ENCODE results near the gene RPL19.

The RPL19 gene

DNA sequence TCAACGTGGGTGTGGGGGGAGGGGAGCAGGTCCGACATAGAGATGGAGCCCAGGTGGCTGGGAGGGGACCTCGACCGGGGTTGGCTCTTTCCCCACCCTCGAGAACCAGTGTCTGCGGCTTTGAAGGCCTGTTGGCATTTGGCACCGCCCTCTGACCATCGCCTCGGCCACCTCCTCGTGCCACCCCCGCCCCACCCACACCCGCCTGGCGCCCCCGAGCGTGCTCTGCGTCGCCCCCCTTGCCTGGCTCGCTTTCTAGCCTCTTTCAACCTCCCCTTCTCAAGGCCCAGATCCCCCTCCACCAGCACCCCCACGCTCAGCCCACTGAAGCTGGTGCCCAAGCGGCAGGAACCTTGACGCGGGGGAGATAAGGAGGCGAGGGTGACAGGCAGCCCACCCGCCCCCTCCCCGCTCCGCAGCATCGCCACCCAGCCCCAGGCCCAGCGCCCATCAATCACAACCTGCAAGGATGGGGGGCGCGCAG, 3.2 kb upstream of the RPL19 start:
- DNase-seq (ENCODE audit: low read depth in 2 of 2, low spot score in 1 of 2): no peak

DNA sequence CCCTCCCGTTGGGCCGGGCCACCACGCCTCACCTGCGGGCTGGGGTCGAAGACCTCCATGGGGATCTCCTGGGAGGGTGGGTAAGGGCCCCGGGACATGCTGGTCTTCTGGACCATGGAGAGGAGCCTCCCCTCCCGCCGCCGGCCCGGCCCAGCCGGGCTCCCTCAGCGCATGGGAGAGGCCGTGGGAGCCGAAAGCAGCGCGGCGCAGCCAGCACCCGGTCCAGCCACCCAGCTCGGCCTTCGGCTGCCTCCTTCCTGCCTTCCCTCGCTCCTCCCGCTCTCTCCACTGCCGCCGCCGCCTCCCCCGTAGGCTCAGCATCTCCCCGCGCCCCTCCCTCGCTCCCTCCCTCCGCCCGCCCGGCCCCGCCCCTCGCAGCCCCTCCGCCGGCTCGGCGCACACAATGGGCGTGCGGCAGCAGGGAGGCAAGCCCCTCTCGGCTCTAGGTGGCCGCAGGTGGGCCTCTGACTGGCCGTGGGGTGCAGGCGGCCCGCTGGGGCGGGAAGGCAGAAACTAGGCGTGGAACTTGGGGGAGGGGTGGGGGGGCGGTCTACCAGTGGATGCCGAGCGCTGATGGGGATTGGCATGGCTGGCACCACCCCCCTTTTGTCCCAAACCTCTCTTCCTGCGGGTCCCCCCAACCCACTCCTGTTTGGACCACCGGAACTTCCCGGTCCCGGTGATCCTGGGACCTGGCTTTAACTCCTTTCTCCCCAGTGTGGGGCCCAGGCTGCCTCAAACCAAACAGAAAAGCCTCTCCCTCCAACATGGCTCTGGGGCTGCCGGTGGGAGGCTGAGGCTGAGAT, 2.5 kb upstream of the RPL19 start, which contains the start of gene CACNB1:
Gene CACNB1 (minus strand): TSS at position 290 of the 806 bp plus-strand sequence. CDS start 174 bp downstream, at position 116.
- peak in 1 of 2 donors; percentile 46 for DNase-seq (ENCODE audit: low read depth in 2 of 2, low spot score in 1 of 2)

DNA sequence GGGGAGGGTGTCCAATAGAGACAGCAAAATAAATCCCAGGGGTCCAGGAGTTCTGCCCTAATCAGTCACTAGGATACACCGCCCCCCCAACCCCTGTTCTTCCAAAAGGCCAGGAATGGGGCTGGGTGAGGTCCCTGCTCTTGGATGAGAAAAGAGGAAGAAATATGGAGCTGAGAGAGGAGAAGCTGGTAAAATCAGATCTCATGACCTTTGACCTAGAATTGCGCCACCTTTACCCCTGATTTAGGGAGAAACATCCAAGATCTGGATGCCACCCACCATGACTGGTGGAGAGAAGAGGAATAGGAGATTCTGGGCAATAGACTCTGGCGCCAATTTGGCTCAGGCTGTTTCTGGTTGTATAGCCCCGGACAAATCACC, 1.9 kb upstream of the RPL19 start:
- DNase-seq (ENCODE audit: low read depth in 2 of 2, low spot score in 1 of 2): no peak

DNA sequence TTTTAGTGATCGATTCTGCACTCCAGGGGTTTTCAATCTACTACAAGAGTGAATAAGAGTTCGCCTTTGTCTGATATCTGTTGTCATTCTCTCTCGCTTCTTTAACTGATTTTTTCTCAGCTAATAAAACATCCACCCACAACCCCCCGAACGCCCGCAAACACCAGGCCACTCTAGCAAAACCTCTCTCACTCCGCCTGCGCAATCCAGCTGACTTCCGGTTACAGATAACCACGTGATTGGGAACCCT, 338 bp upstream of the RPL19 start:
- DNase-seq (ENCODE audit: low read depth in 2 of 2, low spot score in 1 of 2): peak; percentile 78 to 79

DNA sequence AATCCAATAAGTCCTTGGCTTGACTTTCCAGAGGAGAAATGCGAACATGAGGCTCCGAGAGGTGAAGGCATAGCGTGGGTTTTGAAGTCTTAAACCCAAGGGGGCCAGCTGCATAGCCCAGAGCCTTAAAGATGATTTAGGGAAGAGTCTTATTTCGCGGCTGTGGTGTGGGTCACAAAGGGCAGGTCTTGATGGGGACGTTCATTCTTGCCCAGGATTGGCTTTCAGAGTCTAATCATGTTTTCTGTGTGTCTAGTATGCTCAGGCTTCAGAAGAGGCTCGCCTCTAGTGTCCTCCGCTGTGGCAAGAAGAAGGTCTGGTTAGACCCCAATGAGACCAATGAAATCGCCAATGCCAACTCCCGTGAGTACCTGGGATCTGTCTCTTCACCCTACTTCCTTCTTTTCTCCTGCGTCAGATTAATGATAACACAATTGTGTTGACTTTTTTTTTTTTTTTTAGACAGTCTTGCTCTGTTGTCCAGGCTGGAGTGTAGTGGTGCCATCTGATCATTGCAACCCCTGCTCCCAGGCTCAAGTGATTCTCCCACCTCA, 951 bp downstream of the RPL19 start:
- no peak for DNase-seq (ENCODE audit: low read depth in 2 of 2, low spot score in 1 of 2)

DNA sequence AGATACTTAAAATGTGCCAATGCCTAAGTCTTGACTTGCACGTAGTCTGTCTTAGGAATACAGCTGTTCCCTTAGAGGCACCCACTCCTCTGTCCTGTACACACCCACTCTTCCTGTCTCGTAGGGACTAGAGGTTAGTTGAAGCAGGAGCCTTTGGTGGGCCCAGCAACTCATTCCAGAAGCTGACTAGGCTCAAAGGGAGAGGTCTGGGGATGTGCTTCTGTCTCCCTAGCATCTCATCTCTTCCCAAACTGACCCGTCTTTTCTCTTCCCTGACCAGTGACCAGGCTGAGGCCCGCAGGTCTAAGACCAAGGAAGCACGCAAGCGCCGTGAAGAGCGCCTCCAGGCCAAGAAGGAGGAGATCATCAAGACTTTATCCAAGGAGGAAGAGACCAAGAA, 4.2 kb downstream of the RPL19 start:
- DNase-seq (ENCODE audit: low read depth in 2 of 2, low spot score in 1 of 2): no peak

DNA sequence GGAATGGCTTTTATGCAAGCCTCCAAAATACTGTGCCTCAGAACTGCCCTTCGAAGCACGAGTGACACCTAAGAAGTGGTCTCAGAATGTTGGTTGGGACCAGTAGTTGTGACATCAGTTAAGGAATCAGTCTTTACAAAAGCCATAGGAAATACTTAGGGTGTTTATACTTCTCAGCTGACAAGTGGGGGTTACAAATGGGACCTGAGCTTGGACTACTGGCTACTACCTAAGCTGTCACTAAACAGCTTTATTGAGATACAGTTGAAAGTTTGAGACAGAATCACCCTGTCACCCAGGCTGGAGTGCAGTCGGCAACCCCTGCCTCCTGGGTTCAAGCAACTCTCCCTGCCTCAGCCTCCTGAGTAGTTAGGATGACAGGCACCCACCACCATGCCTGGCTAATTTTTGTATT, 5.0 kb downstream of the RPL19 start:
- DNase-seq (ENCODE audit: low read depth in 2 of 2, low spot score in 1 of 2): no peak

DNA sequence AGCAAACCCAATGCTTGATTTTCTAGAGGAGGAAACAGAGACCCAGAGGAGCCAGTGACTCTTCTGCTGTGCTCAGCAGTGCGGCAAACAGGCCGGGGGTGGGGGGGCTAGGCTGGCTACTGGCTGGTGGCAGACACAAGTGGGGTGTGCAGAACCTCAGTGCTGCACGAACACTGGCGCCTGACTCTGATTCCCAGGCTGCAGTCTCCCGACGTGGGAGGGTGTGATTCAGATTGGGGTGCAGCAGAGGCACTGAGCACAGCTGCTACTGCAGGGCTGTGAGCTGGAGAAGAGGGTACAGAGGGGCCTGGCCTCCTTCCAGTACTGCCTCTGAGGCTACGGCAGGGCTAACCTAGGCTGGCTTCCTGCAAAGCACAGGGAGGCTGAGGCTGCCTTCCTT, 8.1 kb downstream of the RPL19 start:
- DNase-seq (ENCODE audit: low read depth in 2 of 2, low spot score in 1 of 2): peak in 1 of 2 donors; percentile 21

DNA sequence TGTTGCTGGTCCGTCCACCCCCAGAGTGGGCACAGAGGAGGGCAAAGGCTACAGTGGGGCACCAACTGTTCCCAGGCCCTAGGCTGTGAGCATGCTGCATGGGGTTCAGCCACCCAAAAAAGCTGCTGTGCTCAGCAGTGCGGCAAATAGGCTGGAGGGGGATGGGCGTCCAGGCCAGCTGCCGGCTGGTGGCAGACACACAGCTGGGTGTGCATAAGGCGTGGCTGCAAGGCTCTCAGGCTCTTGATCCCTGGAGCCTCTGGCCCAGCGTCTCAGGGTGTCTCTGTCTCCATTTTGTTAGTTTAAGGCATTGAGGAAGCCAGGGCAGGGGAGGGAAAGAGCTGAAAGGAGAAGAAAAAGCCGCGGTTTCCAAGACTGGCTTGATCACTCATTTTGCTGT, 8.8 kb downstream of the RPL19 start:
- DNase-seq (ENCODE audit: low read depth in 2 of 2, low spot score in 1 of 2): no peak

DNA sequence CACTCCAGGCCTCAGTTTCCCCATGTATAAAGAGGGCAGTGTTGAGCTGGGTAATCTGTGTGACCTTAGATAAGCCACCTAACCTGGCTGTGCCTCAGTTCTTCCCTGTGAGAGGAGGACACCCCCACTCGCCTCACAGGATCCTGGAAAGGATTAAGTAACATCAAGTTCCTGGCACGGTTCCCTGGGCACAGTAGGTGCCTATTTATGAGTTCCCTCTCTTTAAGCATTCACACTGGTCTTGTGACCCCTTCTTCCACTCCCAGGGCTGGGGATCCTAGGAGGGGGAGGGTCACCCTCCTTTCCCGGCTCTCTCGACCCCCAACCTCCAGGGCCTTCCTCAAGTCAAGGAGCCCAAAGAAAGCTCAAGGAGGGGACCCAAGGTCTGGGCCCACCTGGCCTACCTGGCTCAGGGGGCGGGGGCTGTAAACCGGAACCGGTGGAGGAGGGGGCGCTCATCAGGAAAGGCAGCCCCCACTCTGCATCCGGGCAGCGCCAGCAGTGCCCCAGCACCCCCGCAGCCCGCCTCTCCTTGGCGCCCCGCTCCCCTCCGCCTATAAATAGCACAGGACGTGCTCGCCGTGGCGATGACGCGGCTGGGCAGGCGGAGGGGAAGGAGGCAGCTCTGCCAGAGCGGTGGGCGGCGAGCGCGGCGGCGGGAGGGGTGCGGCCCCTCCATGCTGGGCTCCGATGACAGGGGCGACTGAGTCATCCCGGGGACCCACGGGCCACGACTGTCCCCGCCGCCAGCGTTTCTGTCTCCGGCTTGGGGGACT, 9.4 kb downstream of the RPL19 start:
- peak; percentile 53 to 84 for DNase-seq (ENCODE audit: low read depth in 2 of 2, low spot score in 1 of 2)

DNA sequence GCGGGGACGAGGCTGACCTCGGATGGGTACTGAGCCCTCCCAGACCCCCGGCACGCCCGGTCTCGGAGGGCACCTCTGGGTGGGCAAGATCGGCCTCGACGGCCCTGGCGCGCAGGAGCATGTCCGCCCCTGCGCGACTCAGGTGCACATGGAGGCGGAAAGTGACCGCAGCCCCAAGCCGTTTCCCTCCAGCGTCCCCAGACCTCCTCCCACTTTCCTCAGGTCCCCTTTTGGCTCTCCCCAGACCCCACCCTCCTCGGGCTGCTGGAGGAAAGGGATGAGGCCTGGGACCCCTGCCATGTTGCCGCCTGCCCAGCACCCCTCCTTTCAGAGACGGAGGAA, 10.0 kb downstream of the RPL19 start:
- no peak for DNase-seq (ENCODE audit: low read depth in 2 of 2, low spot score in 1 of 2)

DNA sequence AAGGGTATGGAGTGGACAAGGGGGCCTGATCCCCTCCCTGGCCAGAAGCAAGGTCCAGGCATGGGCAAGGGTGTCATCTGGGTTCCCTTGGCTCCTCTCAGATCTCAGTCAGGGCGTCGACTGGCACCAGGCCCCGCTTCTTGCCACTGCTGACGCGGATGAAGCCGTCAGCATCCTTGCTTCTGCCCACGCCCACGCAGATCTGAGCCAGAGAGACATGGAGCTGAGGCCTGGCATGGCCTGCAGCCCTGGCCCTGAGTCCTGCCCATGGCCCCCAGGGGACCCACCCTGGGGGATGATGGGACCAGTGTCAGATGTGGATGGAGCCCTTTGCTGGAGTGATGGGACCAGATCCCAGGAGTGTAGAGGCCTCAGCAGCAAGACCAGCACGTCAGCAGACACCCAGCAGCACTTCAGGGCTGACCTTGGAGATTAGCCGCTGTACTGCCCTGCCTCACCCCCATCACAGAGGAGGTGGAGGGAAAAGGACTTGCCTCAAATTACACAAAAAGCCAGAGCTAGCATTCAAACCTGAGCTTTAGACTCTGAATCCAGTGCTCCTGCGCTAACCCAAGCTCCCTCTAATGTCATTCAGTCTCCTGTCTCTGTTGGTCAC, 12.2 kb downstream of the RPL19 start:
- no peak for DNase-seq (ENCODE audit: low read depth in 2 of 2, low spot score in 1 of 2)

DNA sequence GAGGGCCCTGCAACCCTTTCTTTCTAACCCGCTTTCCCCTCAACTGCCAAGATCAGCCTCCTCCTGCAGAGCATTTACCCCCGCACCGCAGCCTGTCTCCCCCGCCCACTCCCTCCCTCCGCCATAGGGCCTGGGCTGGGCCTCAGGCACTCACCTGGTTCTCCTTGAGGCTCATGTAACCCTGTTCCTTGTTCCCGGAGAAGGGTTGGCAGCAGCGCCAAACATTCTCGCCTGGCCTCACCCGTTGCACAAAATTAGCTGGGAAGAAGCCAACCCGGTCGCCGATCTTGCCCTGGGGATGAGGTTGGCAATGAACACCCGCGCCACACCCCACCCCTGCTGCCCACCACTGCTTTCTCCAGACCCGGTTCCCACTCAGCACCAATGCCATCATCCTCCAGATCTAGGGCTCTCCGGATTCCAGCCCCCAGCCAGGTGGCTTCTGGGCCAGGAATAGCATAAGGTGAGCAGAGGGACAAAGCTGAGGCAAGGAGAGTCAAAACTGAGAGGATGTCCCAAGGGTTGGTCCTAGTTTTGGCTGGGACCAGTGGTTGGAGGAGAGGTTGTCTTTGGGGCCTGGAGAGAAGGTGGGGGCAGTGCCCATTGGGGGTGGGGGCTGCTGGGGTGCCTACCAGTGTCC, 12.9 kb downstream of the RPL19 start:
- DNase-seq (ENCODE audit: low read depth in 2 of 2, low spot score in 1 of 2): no peak

DNA sequence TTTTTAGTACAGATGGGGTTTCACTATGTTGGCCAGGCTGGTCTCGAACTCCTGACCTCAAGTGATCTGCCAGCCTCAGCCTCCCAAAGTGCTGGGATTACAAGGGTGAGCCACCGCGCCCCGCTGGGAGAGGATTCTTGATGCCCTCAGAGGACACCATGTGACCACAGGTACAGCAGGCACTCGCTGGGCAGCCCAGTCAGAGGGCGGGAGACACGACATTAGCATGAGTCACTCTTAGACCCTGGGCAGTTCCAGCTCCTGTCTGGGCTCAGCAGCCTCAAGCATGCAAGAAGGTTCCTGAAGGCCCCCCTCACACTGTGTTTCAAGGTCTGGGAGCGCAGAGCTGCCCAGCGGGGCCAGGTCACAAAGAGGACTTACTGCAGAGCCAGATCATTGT, 13.8 kb downstream of the RPL19 start:
- no peak for DNase-seq (ENCODE audit: low read depth in 2 of 2, low spot score in 1 of 2)

DNA sequence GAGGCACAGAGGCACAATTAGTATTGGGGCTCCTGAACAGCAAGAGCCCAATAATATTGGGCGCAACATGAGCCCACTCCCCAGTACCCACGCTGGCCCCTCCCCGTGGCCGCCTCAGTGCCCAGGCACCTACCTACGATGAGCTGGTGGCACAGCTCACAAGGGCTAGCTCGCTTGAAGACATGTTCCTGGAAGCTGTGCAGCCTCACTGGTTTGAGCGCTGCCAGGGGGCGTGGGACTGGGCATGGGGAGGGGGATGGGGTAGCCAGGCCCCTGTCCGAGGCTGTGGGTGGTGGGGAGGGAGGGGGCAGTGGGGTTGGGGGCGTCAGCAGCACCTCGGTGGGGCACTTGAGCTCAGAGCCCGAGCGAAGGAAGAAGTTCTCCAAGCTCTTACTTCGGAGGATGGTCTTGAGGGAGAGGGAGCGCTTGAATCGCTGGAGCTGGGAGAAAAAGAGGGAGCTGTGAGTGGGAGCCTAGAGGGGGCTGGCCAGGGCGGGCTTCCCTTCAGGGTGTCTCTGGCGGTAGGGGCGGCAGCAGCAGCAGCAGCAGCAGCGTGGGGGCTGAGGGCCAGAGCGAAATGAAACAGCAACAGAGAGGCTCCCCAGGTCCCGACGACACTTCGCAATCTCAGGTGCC, 17.8 kb downstream of the RPL19 start:
- no peak for DNase-seq (ENCODE audit: low read depth in 2 of 2, low spot score in 1 of 2)

DNA sequence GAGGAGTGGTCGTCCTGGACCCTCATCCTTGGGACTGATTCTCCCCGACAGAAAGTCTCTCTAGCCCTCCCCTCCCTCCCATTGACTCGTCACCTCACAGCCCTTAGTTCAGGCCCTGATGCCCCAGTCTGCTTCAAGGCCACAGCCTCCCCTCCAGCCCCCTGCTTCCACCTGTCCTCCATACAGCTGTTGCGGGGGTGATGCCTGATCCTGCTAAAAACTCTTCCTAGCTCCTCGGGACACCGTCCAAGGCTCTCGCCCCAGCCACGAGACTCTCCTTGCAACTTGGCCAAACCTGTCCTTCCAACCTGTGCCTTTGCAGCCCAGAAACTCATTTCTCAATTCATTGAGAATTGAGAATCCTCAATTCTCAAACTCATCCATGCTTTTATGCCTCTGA, 18.8 kb downstream of the RPL19 start:
- DNase-seq (ENCODE audit: low read depth in 2 of 2, low spot score in 1 of 2): no peak

DNA sequence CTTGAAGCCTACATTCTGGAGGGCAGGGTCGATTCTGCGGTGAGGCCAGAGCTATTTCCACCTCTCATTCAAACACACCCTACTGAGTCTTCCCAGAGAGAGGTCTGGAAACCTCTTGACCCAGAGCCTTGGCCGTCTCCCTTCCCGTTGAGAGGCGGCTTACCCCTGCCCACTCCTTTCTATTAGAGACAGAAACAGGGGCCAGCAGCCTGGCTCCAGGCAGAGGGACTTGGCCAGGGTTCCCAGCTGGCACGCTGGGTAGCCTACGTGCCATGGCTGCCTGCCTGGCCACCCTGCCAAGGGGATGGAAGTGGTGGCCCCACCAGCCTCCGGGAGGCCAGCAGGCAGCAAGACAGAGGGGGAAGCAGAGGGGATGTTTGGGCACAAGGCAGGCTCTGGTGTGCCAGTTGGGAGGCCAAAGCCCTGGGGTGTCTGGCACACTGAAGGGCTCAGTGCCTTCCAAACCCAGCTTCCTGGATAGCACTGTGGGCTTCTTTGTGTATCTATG, 19.6 kb downstream of the RPL19 start:
- no peak for DNase-seq (ENCODE audit: low read depth in 2 of 2, low spot score in 1 of 2)

DNA sequence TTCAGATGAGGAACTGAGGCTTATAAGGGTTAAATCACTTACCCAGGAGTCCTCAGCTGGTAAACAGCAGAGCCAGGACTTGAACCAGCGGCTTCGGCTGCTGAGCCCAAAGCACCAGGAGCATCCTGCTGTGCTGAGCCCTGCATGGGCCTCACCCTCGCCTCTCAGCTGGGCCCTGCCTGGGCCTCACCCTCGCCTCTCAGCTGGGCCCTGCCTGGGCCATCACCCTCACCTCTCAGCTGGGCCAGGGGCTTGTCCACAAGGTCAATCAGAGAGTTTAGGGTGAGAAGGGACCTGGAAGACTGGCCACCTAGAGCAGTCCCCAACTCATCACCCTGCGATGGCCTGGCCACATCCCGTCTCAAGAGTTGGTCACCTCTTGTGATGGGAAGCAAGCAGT, 21.5 kb downstream of the RPL19 start:
- no peak for DNase-seq (ENCODE audit: low read depth in 2 of 2, low spot score in 1 of 2)

DNA sequence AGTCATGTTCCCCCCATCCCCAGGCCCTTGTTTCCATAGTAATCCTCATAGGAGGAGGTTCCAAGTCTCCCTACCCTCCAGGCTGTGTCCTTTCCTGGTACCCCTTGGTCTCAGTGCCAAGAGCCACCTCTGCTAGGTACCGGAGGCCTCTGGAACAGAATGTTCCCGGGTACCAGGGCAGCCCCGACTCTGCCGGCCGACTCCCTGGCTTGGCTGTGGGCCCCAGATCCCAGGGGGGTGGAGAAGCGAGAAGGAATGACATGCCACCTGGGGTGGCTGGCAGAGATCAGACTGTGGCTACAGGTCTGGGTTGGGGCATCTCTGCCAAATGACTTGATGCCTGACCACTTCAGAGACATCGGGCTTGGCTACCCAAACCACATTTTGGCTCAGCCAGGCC, 22.1 kb downstream of the RPL19 start:
- DNase-seq (ENCODE audit: low read depth in 2 of 2, low spot score in 1 of 2): no peak

DNA sequence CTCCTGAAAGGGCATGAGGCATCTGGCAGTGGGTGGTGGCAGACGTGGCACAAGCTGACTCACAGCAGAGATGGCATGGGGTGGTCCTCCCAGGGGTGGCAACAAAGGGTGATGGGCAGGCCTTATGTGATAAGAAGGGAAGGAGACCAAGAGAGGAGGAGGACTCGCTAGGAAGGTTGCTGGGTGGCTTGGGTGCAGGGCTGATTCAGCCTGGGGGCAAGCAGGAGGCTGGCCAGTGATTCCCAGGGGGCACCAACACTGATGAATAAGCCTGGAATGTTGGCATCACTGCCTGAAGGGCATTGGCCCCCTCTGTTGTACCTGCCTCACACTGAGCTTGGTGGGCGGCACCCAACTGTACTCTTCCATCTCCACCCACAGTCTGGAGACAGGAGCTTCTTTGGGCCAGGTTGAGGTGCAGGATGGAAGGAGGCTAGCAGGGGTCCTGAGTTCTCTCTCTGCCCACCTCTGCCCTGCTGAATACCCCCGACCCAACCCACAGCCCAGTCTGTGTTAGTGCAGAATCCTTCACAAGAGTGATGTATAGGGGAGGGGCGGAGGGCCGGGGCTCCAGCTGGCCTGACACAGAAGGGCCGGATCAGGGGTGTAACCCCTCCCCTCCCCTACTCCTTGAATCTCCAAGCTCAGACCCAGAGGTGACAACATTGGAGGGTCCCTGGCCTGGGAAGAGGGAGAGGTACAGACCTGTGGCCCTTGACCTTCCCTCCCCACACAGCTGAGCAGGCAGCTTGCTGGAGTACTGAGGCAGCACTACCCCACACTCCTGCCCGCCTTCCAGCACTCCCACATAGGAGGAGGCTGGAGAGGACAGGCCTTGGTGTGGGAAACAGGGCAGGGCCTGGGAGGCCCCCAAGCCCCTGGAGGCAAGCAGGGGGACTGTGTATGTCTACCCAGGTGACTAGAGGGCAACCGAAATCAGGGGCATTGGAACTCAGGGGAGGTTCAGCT, 23.1 kb downstream of the RPL19 start:
- DNase-seq (ENCODE audit: low read depth in 2 of 2, low spot score in 1 of 2): no peak

All from stimulated activated CD8-positive, alpha-beta memory T cell treated with anti-CD3 and anti-CD28 coated beads, Interleukin-4, amount 100 ng/mL, for 4 hours (primary cell).